ENCODE results near the gene PSME2. TPM values are rescaled to one million over a fixed set of nuclear protein-coding genes. Genes with fewer than 3 reads are reported as not detected.
A peak's percentile ranks its signal among the peaks of the same experiment; 100 is the strongest.

Gene PSME2
- total and polyA plus RNA-seq, 2 of the 13 experiments (the other 11 are each of a cell fraction or from before 2014, with no cell fraction given): 332 to 716 TPM

DNA sequence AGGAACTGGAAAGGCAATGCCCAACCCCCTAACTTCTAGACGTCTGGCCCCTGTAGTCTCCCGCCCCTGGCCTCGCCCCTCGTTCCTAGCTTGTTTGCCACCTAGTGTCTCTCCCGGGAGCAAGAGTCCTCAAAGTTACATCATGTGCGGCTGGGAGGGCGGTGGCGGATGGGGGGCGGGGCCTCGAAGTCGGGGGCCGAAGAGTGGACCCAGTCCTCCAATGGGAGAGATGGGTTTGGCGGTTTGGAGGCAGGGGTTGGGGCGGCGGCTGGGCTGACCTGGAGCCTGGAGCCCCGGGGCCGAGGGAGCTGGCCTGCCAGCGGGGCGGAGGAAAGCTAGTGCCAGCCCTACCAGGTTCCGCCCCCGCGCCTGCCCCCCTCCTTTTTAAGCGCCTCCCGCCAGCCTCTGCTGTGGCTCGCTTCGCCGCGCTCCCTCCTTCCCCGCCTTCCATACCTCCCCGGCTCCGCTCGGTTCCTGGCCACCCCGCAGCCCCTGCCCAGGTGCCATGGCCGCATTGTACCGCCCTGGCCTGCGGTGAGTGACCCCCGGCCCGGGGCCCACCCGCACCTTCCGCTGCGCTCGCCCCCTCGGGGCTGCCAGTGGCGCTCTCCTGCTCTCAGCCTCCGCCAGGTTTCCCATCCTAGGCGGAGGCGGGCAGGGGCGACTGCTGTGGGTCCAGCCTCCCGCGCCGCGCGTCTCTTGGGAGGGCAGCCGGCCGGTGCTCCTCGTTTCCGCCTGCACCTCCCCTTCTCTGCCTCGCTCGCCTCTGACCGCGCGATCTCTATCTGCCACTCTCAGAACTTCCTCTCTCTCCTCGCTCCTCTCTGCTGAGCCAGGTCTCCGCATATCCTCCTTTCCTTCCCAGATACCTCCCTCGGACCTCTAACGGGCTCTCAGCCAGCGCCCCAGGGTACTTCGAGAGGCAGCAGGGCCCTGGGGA is 52.2 kb downstream of the PSME2 start, which contains the start of gene PCK2 (continued):
- TF ChIP-seq, protein P1, sequence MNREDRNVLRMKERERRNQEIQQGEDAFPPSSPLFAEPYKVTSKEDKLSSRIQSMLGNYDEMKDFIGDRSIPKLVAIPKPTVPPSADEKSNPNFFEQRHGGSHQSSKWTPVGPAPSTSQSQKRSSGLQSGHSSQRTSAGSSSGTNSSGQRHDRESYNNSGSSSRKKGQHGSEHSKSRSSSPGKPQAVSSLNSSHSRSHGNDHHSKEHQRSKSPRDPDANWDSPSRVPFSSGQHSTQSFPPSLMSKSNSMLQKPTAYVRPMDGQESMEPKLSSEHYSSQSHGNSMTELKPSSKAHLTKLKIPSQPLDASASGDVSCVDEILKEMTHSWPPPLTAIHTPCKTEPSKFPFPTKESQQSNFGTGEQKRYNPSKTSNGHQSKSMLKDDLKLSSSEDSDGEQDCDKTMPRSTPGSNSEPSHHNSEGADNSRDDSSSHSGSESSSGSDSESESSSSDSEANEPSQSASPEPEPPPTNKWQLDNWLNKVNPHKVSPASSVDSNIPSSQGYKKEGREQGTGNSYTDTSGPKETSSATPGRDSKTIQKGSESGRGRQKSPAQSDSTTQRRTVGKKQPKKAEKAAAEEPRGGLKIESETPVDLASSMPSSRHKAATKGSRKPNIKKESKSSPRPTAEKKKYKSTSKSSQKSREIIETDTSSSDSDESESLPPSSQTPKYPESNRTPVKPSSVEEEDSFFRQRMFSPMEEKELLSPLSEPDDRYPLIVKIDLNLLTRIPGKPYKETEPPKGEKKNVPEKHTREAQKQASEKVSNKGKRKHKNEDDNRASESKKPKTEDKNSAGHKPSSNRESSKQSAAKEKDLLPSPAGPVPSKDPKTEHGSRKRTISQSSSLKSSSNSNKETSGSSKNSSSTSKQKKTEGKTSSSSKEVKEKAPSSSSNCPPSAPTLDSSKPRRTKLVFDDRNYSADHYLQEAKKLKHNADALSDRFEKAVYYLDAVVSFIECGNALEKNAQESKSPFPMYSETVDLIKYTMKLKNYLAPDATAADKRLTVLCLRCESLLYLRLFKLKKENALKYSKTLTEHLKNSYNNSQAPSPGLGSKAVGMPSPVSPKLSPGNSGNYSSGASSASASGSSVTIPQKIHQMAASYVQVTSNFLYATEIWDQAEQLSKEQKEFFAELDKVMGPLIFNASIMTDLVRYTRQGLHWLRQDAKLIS (CRISPR knock-in tag; IDR thresholded peaks at IDR 0.05): peak; percentile 99
- TF ChIP-seq ZC3H13 (CRISPR knock-in tag; IDR thresholded peaks at IDR 0.05): no peak
- 0 out of 2 replicates have a peak, but pooled peaks have one; percentile 16 for TF ChIP-seq RBAK (CRISPR knock-in tag; IDR thresholded peaks at IDR 0.05)
- TF ChIP-seq HNRNPL (IDR thresholded peaks at IDR 0.05; ENCODE audit: low read depth, low read length): peak; percentile 96
- peak; percentile 95 for TF ChIP-seq ISX (CRISPR knock-in tag; conservative IDR thresholded peaks at IDR 0.05)
- TF ChIP-seq GPN1 (CRISPR knock-in tag; IDR thresholded peaks at IDR 0.05; ENCODE audit: borderline replicate concordance): peak; percentile 98
- TF ChIP-seq, protein P2, sequence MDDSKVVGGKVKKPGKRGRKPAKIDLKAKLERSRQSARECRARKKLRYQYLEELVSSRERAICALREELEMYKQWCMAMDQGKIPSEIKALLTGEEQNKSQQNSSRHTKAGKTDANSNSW (CRISPR knock-in tag; IDR thresholded peaks at IDR 0.05; ENCODE audit: borderline replicate concordance): no peak; the same call in none of the 2 replicates
- peak; percentile 19; the same call in 1 of the 2 replicates for TF ChIP-seq SSRP1 (CRISPR knock-in tag; IDR thresholded peaks at IDR 0.05)
- TF ChIP-seq, protein P3, sequence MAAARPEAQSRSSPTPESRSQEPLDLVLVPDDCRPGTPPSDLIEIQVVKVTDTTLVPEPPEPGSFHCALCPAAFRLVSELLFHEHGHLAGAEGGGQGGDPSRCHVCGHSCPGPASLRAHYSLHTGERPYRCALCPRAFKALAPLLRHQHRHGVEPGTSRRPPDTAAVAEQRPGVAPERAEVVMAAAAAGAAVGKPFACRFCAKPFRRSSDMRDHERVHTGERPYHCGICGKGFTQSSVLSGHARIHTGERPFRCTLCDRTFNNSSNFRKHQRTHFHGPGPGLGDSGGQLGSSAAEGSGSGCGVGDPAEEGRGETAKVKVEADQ (CRISPR knock-in tag; IDR thresholded peaks at IDR 0.05; ENCODE audit: borderline replicate concordance): peak; percentile 87; the same call in 1 of the 2 replicates
- TF ChIP-seq ZNF543 (CRISPR knock-in tag; IDR thresholded peaks at IDR 0.05): peak; percentile 100
- TF ChIP-seq, protein P4, sequence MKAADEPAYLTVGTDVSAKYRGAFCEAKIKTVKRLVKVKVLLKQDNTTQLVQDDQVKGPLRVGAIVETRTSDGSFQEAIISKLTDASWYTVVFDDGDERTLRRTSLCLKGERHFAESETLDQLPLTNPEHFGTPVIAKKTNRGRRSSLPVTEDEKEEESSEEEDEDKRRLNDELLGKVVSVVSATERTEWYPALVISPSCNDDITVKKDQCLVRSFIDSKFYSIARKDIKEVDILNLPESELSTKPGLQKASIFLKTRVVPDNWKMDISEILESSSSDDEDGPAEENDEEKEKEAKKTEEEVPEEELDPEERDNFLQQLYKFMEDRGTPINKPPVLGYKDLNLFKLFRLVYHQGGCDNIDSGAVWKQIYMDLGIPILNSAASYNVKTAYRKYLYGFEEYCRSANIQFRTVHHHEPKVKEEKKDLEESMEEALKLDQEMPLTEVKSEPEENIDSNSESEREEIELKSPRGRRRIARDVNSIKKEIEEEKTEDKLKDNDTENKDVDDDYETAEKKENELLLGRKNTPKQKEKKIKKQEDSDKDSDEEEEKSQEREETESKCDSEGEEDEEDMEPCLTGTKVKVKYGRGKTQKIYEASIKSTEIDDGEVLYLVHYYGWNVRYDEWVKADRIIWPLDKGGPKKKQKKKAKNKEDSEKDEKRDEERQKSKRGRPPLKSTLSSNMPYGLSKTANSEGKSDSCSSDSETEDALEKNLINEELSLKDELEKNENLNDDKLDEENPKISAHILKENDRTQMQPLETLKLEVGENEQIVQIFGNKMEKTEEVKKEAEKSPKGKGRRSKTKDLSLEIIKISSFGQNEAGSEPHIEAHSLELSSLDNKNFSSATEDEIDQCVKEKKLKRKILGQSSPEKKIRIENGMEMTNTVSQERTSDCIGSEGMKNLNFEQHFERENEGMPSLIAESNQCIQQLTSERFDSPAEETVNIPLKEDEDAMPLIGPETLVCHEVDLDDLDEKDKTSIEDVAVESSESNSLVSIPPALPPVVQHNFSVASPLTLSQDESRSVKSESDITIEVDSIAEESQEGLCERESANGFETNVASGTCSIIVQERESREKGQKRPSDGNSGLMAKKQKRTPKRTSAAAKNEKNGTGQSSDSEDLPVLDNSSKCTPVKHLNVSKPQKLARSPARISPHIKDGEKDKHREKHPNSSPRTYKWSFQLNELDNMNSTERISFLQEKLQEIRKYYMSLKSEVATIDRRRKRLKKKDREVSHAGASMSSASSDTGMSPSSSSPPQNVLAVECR (CRISPR knock-in tag; IDR thresholded peaks at IDR 0.05; ENCODE audit: borderline replicate concordance): no peak
- peak; percentile 97 for TF ChIP-seq GATA4 (IDR thresholded peaks at IDR 0.05; ENCODE audit: borderline replicate concordance, low read depth)
- TF ChIP-seq ZNF337 (CRISPR knock-in tag; IDR thresholded peaks at IDR 0.05; ENCODE audit: borderline replicate concordance, low read depth): peak; percentile 94
- peak; percentile 88; the same call in 1 of the 2 replicates for TF ChIP-seq ZNF619 (CRISPR knock-in tag; IDR thresholded peaks at IDR 0.05)
- peak; percentile 96 for TF ChIP-seq ZNF20 (CRISPR knock-in tag; IDR thresholded peaks at IDR 0.05)
- TF ChIP-seq ZNF460 (CRISPR knock-in tag; IDR thresholded peaks at IDR 0.05; ENCODE audit: borderline replicate concordance): no peak
- TF ChIP-seq, protein P5, sequence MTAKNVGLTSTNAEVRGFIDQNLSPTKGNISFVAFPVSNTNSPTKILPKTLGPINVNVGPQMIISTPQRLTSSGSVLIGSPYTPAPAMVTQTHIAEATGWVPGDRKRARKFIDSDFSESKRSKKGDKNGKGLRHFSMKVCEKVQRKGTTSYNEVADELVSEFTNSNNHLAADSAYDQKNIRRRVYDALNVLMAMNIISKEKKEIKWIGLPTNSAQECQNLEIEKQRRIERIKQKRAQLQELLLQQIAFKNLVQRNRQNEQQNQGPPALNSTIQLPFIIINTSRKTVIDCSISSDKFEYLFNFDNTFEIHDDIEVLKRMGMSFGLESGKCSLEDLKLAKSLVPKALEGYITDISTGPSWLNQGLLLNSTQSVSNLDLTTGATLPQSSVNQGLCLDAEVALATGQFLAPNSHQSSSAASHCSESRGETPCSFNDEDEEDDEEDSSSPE (CRISPR knock-in tag; IDR thresholded peaks at IDR 0.05): peak; percentile 91
- no peak for TF ChIP-seq MAFF (IDR thresholded peaks at IDR 0.05; ENCODE audit: low read depth, low read length)
